GM13976 (cell line): ENCODE data around the gene NDUFAF8.

Source experiments
- DNase-seq: peaks from one replicate; pipeline ENCODE4 v3.0.0; 2012; ENCODE audit warnings: low spot score
- in situ Hi-C: fragments of 300-500 bp; cut with MboI; formaldehyde crosslinking; loops from one replicate; pipeline ENCODE4 v1.12.0; 2022; ENCODE audit warnings: low sequenced_read_pairs, mixed read lengths, inconsistent platforms; ENCODE audit not compliant: unreplicated experiment
- TF ChIP-seq, protein P1 (sequence below): IDR thresholded peaks from 2 replicates; pipeline ENCODE4 v1.5.1; 2012; ENCODE audit warnings: borderline replicate concordance, mild to moderate bottlenecking; ENCODE audit not compliant: insufficient read depth; ENCODE audit errors: extremely low read depth, missing control alignments, control extremely low read depth

Gene NDUFAF8

DNA sequence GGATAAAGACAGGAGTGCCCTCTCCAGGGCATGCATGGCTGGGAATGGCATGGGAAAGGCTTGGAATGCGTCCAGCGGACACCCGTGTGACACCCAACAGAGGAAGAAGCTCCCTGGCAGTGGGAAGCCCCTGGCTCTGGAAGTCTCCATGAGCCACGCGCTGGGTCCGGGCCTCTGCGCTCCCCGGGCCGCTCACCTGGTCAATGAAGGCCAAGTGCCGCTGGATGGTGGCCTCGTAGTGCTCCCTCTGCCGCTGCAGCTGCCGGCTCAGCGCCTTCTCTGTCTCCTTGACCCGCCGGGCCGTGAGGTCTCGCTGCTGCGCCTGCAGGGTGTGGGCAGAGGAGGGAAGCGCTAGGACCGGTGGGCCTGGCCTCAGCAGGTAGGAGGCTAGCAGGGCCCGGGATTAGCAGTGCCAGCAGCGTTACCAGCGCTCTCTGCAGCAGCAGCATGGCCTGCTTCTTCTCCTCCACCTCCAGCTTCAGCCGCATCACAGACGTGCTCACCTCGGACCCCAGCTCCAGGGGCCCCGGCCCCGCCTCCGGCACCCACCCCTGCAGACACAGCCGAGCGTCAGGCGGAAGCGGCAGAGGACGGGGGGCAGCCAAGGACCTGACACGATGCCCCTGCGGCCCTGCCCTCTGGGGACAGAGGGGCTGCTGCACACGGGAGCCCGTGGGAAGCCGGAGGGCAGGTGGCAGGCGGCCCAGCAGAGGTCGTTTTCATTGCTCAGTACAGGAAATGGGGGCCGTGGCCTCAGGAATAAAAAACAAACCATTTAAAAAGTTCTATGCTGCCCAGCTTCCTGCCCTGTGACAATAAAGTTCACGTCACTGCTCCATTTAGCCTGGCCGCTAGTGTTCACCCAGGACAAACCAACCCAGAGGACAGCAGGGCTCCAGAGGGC lies 42.4 kb upstream of the NDUFAF8 start:
- no peak for DNase-seq
- TF ChIP-seq, protein P1, sequence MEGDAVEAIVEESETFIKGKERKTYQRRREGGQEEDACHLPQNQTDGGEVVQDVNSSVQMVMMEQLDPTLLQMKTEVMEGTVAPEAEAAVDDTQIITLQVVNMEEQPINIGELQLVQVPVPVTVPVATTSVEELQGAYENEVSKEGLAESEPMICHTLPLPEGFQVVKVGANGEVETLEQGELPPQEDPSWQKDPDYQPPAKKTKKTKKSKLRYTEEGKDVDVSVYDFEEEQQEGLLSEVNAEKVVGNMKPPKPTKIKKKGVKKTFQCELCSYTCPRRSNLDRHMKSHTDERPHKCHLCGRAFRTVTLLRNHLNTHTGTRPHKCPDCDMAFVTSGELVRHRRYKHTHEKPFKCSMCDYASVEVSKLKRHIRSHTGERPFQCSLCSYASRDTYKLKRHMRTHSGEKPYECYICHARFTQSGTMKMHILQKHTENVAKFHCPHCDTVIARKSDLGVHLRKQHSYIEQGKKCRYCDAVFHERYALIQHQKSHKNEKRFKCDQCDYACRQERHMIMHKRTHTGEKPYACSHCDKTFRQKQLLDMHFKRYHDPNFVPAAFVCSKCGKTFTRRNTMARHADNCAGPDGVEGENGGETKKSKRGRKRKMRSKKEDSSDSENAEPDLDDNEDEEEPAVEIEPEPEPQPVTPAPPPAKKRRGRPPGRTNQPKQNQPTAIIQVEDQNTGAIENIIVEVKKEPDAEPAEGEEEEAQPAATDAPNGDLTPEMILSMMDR: no peak
- in situ Hi-C loops: no loop called here

GRCh38 chr17:81197409-81197795 lies 41.7 kb upstream of the NDUFAF8 start:
- TF ChIP-seq, protein P1: no peak
- in situ Hi-C loops: no loop called here
- no peak for DNase-seq

GRCh38 chr17:81197831-81198490 lies 41.2 kb upstream of the NDUFAF8 start:
- in situ Hi-C loops: no loop called here
- DNase-seq: no peak
- TF ChIP-seq, protein P1: no peak

GRCh38 chr17:81198826-81199481 lies 40.2 kb upstream of the NDUFAF8 start:
- in situ Hi-C loops: no loop called here
- TF ChIP-seq, protein P1: no peak

DNA sequence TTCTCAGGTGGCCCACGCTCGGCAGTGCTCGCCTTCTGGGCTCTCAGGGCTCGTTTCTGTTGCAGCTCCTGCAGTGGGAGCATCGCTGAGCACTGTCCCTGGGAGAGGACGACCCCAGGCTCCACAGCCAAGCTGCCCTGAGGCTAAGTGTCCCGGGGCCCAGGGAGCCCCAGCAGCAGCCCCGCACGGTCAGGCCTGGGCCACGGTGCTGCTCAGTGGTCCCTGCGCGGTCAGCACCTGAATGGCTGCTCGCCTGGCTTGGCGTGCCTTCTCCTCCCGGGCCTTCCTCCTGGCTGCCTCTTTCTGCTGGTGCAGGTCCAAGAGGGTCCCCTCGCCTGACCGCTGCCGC lies 39.7 kb upstream of the NDUFAF8 start:
- in situ Hi-C loops: no loop called here
- no peak for DNase-seq
- TF ChIP-seq, protein P1: no peak

More at GRCh38 chr17:81198826-81199481, 40.2 kb upstream of the NDUFAF8 start:
- DNase-seq: no peak

DNA sequence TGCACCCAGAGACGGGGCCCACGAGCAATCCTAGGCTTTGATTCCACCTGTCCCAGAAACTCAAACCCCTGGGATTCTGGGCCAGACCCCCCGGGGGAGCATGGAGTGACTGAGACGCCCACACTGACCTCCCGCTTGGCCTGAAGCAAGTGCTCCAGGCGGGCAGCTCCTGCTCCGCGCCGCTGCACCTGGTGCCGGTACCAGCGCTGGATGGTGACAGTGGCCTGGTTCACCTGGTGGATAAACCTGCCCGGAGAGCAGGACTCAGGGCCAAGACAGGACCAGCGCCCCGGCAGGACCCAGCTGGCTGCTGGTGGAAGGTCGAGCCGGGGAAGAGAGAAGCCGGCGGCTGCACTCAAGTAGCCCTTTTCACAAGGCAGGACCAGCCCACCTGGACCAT lies 38.9 kb upstream of the NDUFAF8 start:
- in situ Hi-C loops: no loop called here
- TF ChIP-seq, protein P1: no peak
- DNase-seq: no peak
